ENCODE data around the gene DPH5.

DPH5 gene

GRCh38 chr1:101041300-101041699, 15.7 kb upstream of the DPH5 start:
- ATAC-seq, result no peak
- TF ChIP-seq GLIS3 (CRISPR knock-in tag; IDR thresholded peaks at IDR 0.05) (no peak), ZFP3 (CRISPR knock-in tag; IDR thresholded peaks at IDR 0.05) (no peak), POU6F1 (CRISPR knock-in tag; IDR thresholded peaks at IDR 0.05; ENCODE audit: borderline replicate concordance, low read depth) (no peak), ZNF8 (CRISPR knock-in tag; IDR thresholded peaks at IDR 0.05) (no peak), OSR1 (CRISPR knock-in tag; IDR thresholded peaks at IDR 0.05) (no peak), ESRRG (CRISPR knock-in tag; IDR thresholded peaks at IDR 0.05) (no peak), ZNF565 (CRISPR knock-in tag; conservative IDR thresholded peaks at IDR 0.05; ENCODE audit: low read depth) (no peak), BACH2 (CRISPR knock-in tag; IDR thresholded peaks at IDR 0.05; ENCODE audit: borderline replicate concordance) (no peak), TSHZ2 (CRISPR knock-in tag; IDR thresholded peaks at IDR 0.05) (no peak), PATZ1 (CRISPR knock-in tag; IDR thresholded peaks at IDR 0.05; ENCODE audit: borderline replicate concordance) (no peak), TOX (CRISPR knock-in tag; IDR thresholded peaks at IDR 0.05; ENCODE audit: borderline replicate concordance) (no peak), ARNTL (CRISPR knock-in tag; IDR thresholded peaks at IDR 0.05; ENCODE audit: borderline replicate concordance, low read depth) (no peak), ZFP30 (CRISPR knock-in tag; IDR thresholded peaks at IDR 0.05) (no peak), RARB (CRISPR knock-in tag; IDR thresholded peaks at IDR 0.05) (no peak)

- ATAC-seq, result no peak
- no peak for TF ChIP-seq GLIS3 (CRISPR knock-in tag; IDR thresholded peaks at IDR 0.05)
- no peak for TF ChIP-seq TCF4 (CRISPR knock-in tag; IDR thresholded peaks at IDR 0.05; ENCODE audit: borderline replicate concordance)
- no peak for TF ChIP-seq POU6F1 (CRISPR knock-in tag; IDR thresholded peaks at IDR 0.05; ENCODE audit: borderline replicate concordance, low read depth)
- no peak for TF ChIP-seq TOX (CRISPR knock-in tag; IDR thresholded peaks at IDR 0.05; ENCODE audit: borderline replicate concordance)
- TF ChIP-seq CSRNP3 (CRISPR knock-in tag; IDR thresholded peaks at IDR 0.05), result no peak
- TF ChIP-seq RARB (CRISPR knock-in tag; IDR thresholded peaks at IDR 0.05), result no peak
- no peak for TF ChIP-seq PATZ1 (CRISPR knock-in tag; IDR thresholded peaks at IDR 0.05; ENCODE audit: borderline replicate concordance)
- TF ChIP-seq ZFP3 (CRISPR knock-in tag; IDR thresholded peaks at IDR 0.05), result no peak
- no peak for TF ChIP-seq PPARA (CRISPR knock-in tag; IDR thresholded peaks at IDR 0.05; ENCODE audit: borderline replicate concordance)
- no peak for TF ChIP-seq CSDC2 (CRISPR knock-in tag; IDR thresholded peaks at IDR 0.05)
- TF ChIP-seq OSR1 (CRISPR knock-in tag; IDR thresholded peaks at IDR 0.05), result no peak
- TF ChIP-seq CREB5 (CRISPR knock-in tag; IDR thresholded peaks at IDR 0.05; ENCODE audit: low read depth), result no peak
- TF ChIP-seq ARNTL (CRISPR knock-in tag; IDR thresholded peaks at IDR 0.05; ENCODE audit: borderline replicate concordance, low read depth), result no peak
- TF ChIP-seq ZFP30 (CRISPR knock-in tag; IDR thresholded peaks at IDR 0.05), result no peak
- no peak for TF ChIP-seq BACH2 (CRISPR knock-in tag; IDR thresholded peaks at IDR 0.05; ENCODE audit: borderline replicate concordance)
- no peak for TF ChIP-seq ESRRG (CRISPR knock-in tag; IDR thresholded peaks at IDR 0.05)
- no peak for TF ChIP-seq ZNF70 (CRISPR knock-in tag; IDR thresholded peaks at IDR 0.05)
- TF ChIP-seq ZNF565 (CRISPR knock-in tag; conservative IDR thresholded peaks at IDR 0.05; ENCODE audit: low read depth), result no peak
- no peak for TF ChIP-seq ZC3H10 (CRISPR knock-in tag; IDR thresholded peaks at IDR 0.05)
Measured at GRCh38 chr1:101040666-101041065, 15.1 kb upstream of the DPH5 start.

All from SK-N-SH treated with all-trans-retinoic acid at 6 μM for 48 hours (cell line).